ENCODE data around the gene ATF2. TPM values are rescaled to one million over a fixed set of nuclear protein-coding genes. Genes with fewer than 3 reads are reported as not detected.

The ATF2 gene

DNA sequence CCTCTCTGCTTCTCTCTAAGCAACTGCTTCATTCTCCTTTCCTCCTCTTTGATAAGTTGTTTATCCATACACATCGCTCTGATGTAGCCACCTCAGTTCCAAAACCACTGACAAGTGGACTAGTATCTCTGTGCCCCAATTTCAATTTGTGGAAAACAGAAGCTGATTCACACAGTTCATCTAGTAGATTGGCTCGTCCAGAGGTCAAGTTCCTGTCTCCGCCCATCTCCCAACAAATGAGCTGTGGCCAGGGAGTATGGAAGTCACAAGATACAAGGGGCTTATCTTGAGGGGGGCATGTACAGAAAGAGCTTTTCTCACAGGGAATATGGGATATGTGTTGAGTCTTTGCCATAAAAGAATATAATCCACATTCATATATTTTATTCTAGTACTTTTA, 145.1 kb downstream of the ATF2 start:
- Histone ChIP-seq H2AFZ (ENCODE audit: low read length) (no peak overlapping the region), H2BK120ac (ENCODE audit: low read depth, low read length) (no peak overlapping the region), H3K4me2 (ENCODE audit: insufficient read depth, low read length, poor library complexity, severe bottlenecking) (no peak overlapping the region), H2AK5ac (ENCODE audit: low read depth, low read length) (no peak overlapping the region), H3K4me1 (ENCODE audit: control insufficient read depth in 2 of 2, insufficient read depth in 1 of 2, low read depth in 1 of 2, low read length in 2 of 2) (no peaks in the 10 kb centered on the region), H2BK12ac (ENCODE audit: low read length) (no peak overlapping the region), H2BK15ac (ENCODE audit: low read length) (no peak overlapping the region), H3K9me3 (replicated peaks in 1 of 2; ENCODE audit: control insufficient read depth in 2 of 2, insufficient read depth in 1 of 2, low read depth in 1 of 2, low read length in 2 of 2) (peaks cover 2 to 3% of the 10 kb centered on the region in 2 donors), H4K8ac (ENCODE audit: low read depth, low read length) (no peak overlapping the region), H2BK5ac (ENCODE audit: low read length) (no peak overlapping the region), H4K91ac (ENCODE audit: low read depth, low read length, poor library complexity) (no peak overlapping the region), H3K36me3 (replicated peaks in 1 of 2; ENCODE audit: control insufficient read depth in 2 of 2, insufficient read depth in 2 of 2, low read length in 2 of 2) (no peaks in the 10 kb centered on the region), H3K27ac (replicated peaks; ENCODE audit: low read length) (no peak overlapping the region), H3K9ac (ENCODE audit: low read depth, low read length, poor library complexity) (no peak overlapping the region), H3K18ac (ENCODE audit: low read length) (no peak overlapping the region), H3K23ac (ENCODE audit: low read depth, low read length, poor library complexity) (no peak overlapping the region), H3K79me1 (ENCODE audit: low read depth, low read length) (no peaks in the 10 kb centered on the region), H3K4ac (ENCODE audit: low read length) (no peak overlapping the region), H3K4me3 (ENCODE audit: low read length in 2 of 2) (no peak overlapping the region), H3K14ac (ENCODE audit: low read length) (no peak overlapping the region), H3K27me3 (ENCODE audit: control insufficient read depth in 3 of 3, insufficient read depth in 3 of 3, low read depth in 1 of 3, low read length in 3 of 3) (peaks cover 0 to 1% (median 0%) of the 10 kb centered on the region in 3 experiments)
- WGBS, 2 donors (ENCODE audit: extremely low coverage in 2 of 2, insufficient read length in 2 of 2, insufficient replicate concordance in 1 of 2) = no CpG with 5 or more reads among the region's 3 CpGs
- no peak for DNase-seq (ENCODE audit: low spot score)

Small RNA genes within 50 kb of the gene (small RNA-seq; reads per million reads assigned to genes)
- 39.0 reads per million, percentile 91 among the genes with 10 or more reads in this experiment for gene MIR933 (ENCODE audit: insufficient read depth)
- not detected for gene RF02271 (ENCODE audit: insufficient read depth)
- not detected for gene RNU6-1290P (ENCODE audit: insufficient read depth)
- not detected for gene RNU6-763P (ENCODE audit: insufficient read depth)
